ENCODE results near the gene SPDYC.

The SPDYC gene, protein sequence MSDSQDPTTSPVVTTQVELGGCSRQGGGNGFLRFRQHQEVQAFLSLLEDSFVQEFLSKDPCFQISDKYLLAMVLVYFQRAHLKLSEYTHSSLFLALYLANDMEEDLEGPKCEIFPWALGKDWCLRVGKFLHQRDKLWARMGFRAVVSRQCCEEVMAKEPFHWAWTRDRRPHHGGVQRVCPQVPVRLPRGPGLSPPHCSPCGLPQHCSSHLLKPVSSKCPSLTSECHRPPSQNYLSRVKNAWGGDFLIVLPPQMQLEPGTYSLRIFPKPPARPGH

DNA sequence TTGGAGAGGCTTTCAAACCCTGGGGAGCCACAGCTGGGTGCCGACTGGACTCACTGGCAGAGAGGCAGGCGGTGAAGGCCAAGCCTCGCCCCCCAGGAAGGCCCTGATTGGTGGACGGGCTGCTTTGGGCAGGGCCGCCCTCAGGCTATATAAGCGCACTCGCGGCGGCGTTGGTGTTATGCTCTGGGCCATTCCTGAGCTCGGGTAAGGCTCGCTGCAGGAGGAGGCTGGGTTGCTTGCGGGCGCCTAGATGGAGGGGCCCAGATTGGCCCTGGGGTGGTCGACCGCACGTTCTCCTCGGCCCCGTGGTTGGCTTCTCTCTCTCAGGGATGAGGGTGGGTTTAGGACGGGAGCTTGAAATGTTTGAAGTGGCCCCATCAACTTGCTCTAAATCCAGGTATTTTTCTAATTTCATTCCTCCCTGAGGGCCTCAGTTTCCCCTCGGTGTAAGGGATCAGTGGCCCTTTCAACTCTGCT is at the start of gene SPDYC:
Gene SPDYC, plus strand, starts transcription at position 176 of the 477 bp plus-strand sequence. CDS start 1,125 bp downstream, outside the sequence.
- DNase-seq = peak; percentile 76

DNA sequence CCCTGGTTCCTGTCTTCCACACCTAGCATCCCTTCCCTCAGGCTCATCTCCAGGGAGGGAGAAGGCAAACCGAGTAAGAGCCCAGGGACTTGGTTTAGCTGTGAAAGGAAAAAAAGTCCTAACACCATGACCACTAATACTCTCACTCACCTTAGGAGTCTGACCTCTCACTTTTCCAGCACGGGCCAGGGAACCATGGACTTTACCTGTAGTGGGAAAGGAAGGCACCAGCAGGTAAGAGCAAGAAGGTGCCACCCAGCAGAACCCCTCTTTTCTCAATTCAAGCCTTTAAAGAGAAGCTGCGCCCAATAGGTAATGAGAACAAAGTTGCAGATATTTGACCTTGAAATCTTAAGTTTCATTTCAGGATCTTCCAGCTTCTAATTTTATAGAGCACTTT is 49.2 kb upstream of the SPDYC start:
- no peak for DNase-seq

DNA sequence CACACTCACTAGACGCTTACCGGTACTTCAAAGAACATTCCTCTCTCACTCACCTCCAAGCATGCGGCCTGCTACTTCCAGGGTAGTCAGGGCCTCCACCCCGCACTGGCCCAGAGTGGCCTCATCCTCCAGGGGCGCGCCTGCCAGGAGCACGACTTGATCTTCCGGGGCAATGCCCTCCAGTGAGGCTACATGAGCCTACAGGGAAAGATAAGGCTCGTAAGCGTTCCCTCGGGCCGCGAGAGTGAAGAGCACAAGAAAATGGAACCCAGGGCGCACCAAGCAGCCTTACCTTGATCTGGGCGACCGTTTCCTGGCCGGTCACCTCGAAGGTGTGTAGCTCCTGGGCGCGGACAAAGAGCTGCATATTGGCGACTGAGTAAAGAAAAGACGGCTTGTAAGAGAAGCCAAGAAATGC is 48.6 kb upstream of the SPDYC start:
- DNase-seq = peak; percentile 58

DNA sequence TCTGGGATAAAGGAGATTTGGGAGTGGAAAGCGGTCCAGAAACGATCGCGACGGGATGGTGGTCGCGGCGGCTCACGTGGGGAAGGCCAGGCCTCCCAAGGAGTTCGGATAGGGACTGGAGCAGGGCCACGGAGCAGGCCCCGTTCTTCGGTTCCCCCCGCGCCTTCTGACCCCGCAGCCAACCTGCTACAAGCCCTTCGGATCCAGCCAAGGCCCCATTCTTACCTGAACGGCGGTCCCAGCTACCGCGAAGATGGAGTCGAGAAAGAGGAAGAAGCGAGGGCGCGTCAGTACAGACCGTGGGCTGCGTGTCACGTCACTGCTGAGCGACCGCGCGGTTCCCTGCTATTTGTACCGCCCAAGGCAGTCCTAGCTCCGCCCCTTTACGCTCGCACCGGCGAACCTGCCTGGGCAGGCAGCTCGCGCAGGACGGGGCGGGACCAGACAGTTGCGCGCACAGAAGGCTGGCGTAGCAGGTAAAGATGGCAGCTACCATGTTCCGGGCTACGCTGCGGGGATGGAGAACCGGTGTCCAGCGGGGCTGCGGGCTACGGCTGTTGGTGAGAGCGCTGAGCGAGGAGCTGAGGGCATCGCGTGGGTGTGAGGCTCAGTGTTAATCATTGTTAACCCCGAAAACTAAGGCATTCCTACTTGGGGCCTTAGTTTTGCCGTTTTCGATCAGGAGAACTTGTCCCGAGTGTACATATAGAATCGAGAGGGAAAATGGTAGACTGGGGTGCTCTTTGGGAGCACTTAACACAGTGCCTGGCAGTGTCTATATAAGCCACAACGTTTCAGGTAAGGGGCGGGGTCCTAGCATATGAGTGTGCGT is 48.0 kb upstream of the SPDYC start, which contains the start of the genes FAU and MRPL49:
Gene FAU, minus strand, starts transcription at position 270 of the 832 bp plus-strand sequence. CDS start 321 bp downstream, outside the sequence.
Gene MRPL49, plus strand, starts transcription at position 457 of the 832 bp plus-strand sequence. Its CDS starts 26 bp downstream, at position 483.
- DNase-seq = peak; percentile 99

DNA sequence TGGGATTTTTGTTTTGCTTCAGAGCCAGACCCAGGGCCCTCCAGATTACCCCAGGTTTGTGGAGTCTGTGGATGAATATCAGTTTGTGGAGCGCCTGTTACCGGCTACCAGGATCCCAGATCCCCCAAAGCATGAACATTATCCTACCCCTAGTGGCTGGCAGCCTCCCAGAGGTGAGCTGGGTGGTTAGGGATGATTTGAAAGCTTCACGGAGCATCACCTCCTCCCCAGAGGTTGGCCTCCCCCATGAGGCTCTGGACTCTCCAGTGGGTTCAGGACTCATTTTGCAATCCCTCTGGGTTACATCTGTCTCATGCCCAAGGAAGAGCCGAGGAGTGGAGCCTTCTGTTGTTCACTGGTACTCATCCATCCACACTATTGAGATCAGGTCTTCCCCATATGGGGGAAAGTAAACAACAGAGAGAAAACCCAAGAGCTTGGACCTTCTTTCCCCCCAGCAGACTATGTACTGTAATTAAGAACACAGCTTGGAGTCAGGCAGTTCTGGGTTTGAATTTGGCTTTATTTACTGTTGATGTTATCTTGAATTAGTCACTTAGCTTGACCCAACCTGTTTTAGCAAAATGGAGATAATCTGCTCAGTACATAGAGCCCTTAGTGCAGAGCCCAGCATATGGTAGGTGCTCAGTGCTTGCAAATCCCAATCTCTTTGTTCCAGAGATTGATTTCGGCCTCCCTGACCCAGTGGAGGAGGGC is 45.4 kb upstream of the SPDYC start:
- DNase-seq = no peak

DNA sequence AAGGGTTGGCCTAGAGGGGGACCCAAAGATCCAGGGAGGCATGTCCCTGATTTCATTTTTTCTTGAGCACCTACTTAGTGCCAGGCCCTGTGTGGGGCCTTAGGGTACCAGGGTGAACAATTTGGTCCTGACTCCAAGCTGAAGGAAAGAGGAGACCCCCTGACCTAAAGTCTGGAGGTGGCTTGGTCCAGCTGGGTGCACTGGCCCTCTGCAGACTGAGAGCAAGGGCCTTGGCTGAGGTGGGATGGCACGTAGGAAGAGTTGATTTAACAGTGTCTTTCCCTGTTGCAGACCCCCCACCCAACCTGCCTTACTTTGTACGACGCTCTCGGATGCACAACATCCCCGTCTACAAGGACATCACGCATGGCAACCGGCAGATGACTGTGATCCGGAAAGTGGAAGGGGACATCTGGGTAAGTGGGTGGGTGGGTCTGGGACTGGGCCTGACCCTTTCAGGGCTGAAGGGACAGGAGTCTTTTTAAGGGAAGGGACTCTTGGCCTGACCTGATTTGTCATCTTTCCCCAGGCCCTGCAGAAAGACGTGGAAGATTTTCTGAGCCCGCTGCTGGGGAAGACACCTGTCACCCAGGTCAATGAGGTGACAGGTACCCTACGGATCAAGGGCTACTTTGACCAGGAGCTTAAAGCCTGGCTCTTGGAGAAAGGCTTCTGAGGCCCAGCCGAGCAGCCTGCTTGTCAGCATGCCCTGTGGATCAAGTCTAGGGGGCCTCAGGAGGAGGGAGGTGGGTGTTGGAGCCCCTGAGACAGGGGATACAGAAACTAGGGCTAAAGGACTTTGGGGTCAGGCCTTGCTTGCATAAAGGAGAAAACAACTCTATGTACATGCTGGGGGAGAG is 44.6 kb upstream of the SPDYC start:
- DNase-seq = no peak

DNA sequence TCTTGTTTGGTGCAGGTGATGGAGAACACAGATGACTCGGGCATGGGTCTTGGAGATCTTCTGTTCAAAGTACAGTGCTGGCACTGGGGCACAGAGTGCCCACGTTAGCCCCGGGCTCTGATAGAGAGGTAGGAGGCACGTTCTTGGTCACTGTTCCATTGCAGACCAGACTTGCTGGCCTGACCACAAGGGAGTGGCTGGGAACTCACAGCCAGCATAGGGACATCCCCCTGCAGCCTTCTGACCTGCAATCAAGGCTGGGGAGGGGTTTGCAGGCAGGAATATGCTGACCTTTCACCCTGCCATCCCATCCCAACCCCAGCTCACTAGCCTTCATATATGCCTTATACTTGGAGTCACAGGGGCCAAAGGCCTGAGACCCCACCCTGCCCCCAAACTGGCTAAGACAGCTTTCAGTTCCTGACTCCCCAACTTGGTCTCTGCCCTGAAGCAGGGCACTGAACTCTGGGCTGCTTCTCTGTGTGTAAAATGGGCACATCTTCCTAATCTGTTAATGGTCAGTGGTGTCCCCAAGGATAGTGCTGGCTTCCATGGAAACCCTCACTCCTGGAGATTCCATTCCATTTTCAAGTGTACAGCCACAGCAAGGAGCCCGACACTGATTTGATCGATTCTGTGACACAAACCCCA is 43.3 kb upstream of the SPDYC start:
- no peak for DNase-seq

DNA sequence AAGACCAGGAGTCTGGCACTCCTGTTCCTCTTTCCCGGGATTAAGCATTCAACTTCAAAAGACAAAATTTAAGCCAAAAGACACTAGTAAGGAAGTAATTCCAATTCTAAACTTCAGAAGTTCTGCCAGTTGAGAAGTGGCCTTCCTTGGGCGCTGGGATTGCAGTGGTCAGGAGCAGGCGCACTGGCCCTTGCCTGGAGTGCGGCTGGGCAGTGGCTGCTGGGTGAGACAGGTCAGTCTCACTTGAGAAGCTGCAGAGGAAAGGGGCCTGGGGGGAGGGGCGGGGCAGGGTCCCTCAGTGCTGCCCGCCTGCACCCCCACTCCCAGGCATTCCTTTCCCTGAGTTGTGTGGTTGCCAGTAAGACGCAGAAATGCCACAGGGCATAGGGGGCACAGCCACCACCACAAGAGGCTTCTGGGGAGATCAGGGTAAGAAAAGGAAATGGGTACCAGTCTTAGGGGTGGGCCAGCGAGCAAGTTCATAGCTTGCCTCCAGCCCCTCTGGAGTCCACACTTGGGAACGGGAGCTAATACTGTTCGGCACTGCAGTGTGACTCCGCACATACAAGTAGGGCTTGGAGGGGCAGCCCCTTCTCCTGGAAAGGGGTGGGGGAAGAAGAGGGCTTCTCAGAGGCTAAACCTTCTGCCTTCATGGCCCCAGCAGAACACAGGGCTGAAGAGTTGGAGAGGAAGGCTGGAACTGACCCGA is 42.4 kb upstream of the SPDYC start:
- no peak for DNase-seq

DNA sequence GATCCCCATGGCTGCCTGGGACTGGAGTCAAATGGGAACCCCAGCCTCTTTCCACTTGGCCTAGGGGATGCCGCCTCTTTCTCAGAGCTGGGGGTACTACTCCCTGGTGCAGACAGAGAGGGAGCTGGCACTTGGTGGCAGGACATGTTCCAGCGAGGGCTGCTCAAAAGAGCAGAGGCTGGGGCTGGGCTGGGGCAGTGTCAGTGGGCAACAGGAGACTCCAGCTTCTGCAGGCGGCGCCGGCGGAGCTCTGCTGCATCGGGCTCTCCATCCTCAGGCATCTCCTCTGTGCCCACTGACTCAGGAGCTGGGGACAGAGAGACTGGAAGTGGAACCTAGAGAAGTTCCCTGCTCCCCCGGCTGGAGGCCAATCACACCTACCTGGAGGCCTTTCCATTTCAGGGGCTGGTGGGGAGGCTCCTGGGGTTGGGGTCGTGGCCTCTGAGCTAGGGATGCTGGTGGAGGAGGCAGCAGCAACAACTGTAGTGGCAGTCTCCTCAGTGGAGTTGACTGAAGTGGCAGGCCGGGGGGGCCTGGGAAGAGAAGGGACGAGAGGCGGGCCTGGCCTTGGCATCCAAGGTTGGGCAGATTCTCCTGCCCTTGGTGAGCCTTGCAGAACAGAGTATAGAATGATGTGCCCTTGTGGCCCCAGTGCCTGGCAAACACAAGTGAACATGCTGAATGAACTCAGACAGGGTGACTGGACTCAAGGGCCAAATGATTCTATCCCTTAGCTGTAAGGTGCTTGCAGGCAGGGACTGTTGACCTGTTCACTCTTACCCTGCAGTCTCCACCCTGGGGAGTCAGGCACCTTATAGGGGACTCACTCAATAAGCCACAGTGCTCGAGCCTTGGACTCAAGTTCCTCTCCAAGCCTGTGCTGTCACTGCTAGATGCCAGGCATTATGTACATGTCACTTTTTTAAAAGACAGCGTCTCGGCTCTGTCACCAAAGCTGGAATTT is 41.6 kb upstream of the SPDYC start:
- no peak for DNase-seq

DNA sequence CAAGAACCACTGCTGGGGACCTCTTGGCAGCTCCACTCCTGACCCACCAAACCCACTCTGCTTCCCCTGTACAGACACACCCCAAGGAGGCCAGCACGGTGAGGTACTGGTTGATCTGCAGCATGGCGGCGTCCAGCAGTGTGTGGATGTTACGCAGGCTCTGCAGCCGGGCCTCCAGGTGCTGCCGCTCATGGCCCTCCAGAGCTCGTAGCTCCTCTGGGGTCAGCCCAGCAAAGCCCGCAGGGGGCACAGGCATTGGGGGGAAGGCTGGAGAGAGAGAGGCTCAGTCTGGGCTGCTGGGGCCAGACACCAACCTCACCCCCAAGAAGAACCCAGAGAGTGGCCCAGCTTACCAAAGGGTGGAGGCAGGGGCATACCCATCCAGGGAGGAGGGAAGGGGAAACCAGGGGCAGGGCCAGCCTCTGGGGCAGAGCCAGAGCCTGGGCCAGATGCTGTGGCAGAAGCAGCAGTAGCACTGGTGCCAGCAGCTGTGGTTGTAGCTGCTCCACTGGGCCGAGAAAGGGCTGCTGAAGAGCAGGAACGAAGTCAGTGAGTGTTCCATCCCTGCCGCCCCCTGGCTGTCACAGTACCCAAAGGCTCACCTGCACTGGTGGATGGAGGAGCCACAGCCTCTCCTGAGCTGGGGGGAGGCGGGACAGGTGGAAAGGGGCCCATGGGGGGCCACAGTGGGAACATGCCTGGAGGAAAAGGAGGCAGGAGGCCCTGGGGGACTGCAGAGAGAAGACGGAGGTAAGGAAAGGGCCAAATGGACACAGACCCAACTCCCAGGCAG is 40.2 kb upstream of the SPDYC start:
- no peak for DNase-seq

DNA sequence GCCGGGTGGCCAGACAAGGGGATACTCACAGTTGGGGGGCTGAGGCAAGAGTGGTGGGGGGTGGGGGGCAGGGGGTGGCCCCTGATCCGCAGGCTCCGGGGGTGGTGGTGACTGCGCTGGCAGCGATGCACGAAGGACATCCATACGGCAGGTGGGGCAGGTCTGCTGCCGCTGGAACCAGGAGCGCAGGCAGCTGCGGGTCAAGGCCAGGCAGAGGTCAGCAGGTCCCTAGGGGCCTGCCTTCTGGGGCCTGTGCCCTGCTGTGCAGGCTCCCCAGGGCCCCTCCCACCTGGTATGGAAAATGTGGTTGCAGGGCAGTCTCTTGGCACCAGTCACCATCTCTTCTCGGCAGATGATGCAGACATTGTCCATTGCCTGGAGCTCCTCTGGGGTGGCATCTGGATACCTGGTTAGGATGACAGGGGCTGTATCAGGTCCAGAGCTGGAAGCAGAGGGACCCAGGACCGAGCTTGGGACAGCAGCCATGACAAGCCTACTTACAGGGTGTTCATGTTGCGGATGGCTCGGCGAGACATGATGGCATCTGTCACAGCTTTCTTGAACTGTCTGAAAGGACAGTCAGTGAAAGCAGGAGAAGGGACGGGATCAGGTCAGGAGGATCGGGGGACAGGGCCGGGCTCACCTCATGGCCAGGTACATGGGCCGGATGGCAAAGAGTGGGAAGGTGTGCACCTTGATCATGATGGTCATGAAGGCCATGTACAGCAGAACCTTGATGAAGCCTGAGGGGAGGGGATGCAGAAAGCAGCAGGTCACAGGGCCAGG is 39.2 kb upstream of the SPDYC start:
- DNase-seq = no peak

DNA sequence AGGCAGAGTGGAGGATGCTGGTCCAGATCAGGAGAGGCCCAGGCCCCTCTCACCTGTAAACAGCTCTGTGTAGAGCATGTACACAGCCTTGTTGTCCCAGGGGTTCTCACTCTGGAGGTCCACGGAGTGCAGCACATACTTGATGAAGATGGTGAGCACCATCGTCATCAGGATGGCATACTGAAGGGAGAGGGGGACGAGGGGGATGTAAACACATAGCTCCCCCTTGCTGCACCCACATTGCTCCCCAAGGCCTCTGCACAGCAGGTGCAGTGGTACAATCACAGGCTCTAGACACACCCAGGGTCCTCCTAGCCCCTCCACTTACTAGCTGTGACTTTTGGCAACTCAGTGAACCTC is 38.6 kb upstream of the SPDYC start:
- DNase-seq = no peak

DNA sequence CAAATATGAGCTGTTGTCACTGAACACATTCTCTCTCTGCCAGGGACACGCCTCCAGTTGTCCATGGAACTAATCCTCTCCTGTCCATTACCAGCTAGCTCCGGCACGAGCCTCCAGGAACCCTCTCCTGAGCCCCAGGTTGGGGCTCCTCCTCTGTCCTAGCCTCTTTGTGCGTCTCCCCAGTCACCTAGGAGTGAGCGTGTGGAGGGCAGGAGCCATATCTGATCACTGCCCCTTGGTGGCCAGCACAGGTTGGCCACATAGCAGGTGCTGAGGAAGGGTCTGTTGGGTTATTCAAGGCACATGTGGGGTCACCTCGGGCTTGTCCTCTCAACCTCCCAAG is 38.2 kb upstream of the SPDYC start:
- no peak for DNase-seq

DNA sequence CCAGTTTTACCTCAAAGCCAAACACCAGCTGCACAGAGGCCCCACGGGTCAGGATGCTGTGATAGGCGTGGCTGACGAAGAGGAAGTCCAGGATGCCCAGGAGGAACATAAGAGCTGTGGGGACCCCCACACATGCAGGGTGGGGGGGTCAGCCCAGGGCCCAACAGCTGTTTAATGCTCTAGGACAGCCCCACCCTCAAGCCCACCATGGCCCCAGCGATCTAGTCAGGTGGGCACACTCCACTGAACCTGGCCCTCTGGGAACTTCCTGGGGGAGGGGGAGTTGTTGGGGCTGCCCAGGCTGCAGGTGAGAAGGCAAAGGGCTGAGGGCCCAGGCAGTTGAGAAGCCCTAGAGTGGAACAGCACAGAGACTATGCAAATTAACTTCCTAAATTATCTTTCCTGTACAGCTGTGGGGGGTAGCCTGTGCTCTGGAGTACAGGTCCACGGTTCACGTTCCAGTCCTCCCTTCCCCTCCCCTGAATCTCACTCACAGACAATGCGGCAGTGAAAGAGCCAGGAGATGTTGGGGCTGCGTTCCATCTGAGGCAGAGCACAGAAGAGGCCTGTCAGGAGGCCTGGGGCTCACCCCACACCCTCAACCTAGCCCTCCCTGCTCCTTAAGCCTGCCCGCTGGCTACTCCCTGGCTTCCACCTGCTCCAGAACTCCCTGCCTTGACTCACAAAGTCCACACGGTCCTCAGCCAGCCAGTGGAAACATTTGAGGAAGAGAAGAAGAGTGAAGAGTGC is 37.6 kb upstream of the SPDYC start:
- DNase-seq = no peak

DNA sequence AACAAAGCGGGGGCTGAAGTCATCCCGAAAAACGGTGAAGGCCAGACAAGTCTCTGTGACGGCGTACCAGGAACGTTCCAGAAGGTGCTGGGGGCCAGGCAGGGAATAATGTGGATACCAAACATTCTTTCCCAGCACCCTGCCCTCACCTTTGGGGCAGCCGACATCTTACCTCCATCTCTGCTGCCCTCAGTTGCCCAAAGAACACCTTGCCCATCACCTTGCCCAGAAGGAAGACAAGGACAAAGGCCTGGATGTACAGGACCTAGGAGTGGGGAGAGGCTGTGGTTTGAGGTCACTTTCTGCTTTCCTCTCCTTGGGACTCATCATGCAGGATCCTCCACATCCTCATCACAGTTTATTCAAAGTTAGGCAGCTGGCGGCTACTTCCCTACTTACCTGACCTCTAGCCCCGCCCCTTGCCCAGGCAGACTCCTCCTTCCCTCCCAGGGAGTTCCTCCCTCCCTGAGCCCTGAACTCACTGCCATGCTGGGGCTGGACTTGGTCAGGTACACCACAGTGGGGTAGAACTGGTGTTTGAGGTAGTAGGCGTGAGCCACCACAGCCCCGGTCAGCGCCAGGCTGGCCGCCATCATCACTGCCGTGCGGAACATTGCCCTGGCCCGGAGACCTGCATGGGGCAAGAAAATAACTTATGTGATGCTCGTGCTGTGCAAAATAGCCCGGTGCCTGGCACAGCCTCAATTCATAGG is 36.9 kb upstream of the SPDYC start:
- peak; percentile 88 for DNase-seq

DNA sequence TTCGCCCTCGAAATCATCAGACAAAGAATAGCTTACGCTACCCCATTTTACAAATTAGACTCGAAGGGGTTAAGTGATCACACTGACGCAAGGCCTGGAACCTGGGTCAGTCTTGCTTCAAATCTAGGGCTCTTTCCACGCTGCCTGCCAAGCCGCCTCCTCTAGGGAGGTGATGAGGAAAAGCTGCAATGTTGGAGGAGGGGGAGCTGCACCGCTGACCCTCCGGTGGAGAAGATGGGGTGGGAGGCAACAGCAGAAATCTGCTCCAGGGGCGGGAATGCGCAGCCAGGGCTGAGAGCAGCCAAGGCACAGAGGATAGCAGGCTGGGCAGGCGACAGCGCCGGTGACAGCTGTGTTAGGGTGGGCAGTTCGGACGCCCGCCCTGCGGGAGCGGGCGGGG is 36.3 kb upstream of the SPDYC start:
- no peak for DNase-seq
